IPS-20b (cell line): ENCODE data around the gene UBE3B.

Experiments used
- H3K27ac ChIP-seq: one replicate; pipeline ENCODE4 v1.5.1; 2013; ENCODE audit warnings: low read length
- H3K27me3 ChIP-seq: 2 replicates; pipeline ENCODE4 v1.6.1; 2013; ENCODE audit warnings: mild to moderate bottlenecking, low read length, inconsistent platforms; ENCODE audit not compliant: insufficient read depth
- H3K36me3 ChIP-seq: 2 replicates; pipeline ENCODE4 v1.6.1; 2013; ENCODE audit warnings: low read depth, mild to moderate bottlenecking, inconsistent platforms, low read length, moderate library complexity; ENCODE audit not compliant: insufficient read depth
- H3K4me1 ChIP-seq: 2 replicates; pipeline ENCODE4 v1.6.1; 2013; ENCODE audit warnings: mild to moderate bottlenecking, control low read depth, inconsistent platforms, low read length, moderate library complexity; ENCODE audit not compliant: insufficient read depth
- H3K4me3 ChIP-seq: 2 replicates; pipeline ENCODE4 v1.5.1; 2013; ENCODE audit warnings: mild to moderate bottlenecking, low read length, inconsistent platforms
- H3K9ac ChIP-seq: 2 replicates; pipeline ENCODE4 v1.6.1; 2013; ENCODE audit warnings: low read depth, mild to moderate bottlenecking, inconsistent platforms, low read length, moderate library complexity
- H3K9me3 ChIP-seq: 2 replicates; pipeline ENCODE4 v1.6.1; 2013; ENCODE audit warnings: mild to moderate bottlenecking, low read depth, low read length, inconsistent platforms; ENCODE audit not compliant: insufficient read depth

Gene UBE3B

GRCh38 chr12:109559200-109559505 lies 81.7 kb downstream of the UBE3B start:
- Histone ChIP-seq H3K4me1 (no peaks in the 10 kb centered on the region), H3K9me3 (no peaks in the 10 kb centered on the region), H3K27ac (no peak overlapping the region), H3K27me3 (no peaks in the 10 kb centered on the region), H3K9ac (no peak overlapping the region), H3K4me3 (no peak overlapping the region), H3K36me3 (peaks cover 12% of the 10 kb centered on the region; the same call in 1 of the 2 replicates)

- Histone ChIP-seq H3K27me3 (no peaks in the 10 kb centered on the region), H3K4me3 (no peak overlapping the region), H3K9ac (no peak overlapping the region), H3K36me3 (peaks cover 14% of the 10 kb centered on the region), H3K9me3 (no peaks in the 10 kb centered on the region), H3K4me1 (no peaks in the 10 kb centered on the region), H3K27ac (no peak overlapping the region)
Observed at GRCh38 chr12:109559601-109560000, 82.2 kb downstream of the UBE3B start.

GRCh38 chr12:109560867-109561710 lies 83.7 kb downstream of the UBE3B start:
- Histone ChIP-seq H3K27ac (no peak overlapping the region), H3K27me3 (no peaks in the 10 kb centered on the region), H3K9ac (no peak overlapping the region), H3K4me3 (no peak overlapping the region), H3K9me3 (no peaks in the 10 kb centered on the region), H3K36me3 (peaks cover 20% of the 10 kb centered on the region), H3K4me1 (no peaks in the 10 kb centered on the region)

- H3K9ac ChIP-seq: no peak overlapping the region
- no peak overlapping the region for H3K4me3 ChIP-seq
Observed at GRCh38 chr12:109561711-109562030, 84.2 kb downstream of the UBE3B start.

GRCh38 chr12:109562871-109563270 lies 85.4 kb downstream of the UBE3B start:
- Histone ChIP-seq H3K4me1 (no peaks in the 10 kb centered on the region), H3K27ac (no peak overlapping the region), H3K9ac (no peak overlapping the region), H3K4me3 (no peak overlapping the region), H3K9me3 (no peaks in the 10 kb centered on the region), H3K27me3 (no peaks in the 10 kb centered on the region), H3K36me3 (peaks cover 28% of the 10 kb centered on the region)

More at GRCh38 chr12:109561711-109562030, 84.2 kb downstream of the UBE3B start:
- Histone ChIP-seq H3K27me3 (no peaks in the 10 kb centered on the region), H3K9me3 (no peaks in the 10 kb centered on the region), H3K27ac (no peak overlapping the region), H3K36me3 (peaks cover 20% of the 10 kb centered on the region), H3K4me1 (no peaks in the 10 kb centered on the region)

GRCh38 chr12:109563291-109564284 lies 86.2 kb downstream of the UBE3B start:
- Histone ChIP-seq H3K36me3 (peaks cover 35% of the 10 kb centered on the region), H3K4me1 (no peaks in the 10 kb centered on the region), H3K27ac (no peak overlapping the region), H3K4me3 (no peak overlapping the region), H3K9ac (no peak overlapping the region), H3K9me3 (no peaks in the 10 kb centered on the region), H3K27me3 (no peaks in the 10 kb centered on the region)

GRCh38 chr12:109566424-109566823 lies 89.0 kb downstream of the UBE3B start:
- Histone ChIP-seq H3K9ac (no peak overlapping the region), H3K36me3 (peaks cover 49% of the 10 kb centered on the region)

GRCh38 chr12:109567296-109567695 lies 89.9 kb downstream of the UBE3B start:
- Histone ChIP-seq H3K9ac (no peak overlapping the region), H3K27me3 (no peaks in the 10 kb centered on the region), H3K27ac (no peak overlapping the region), H3K4me3 (no peak overlapping the region), H3K4me1 (no peaks in the 10 kb centered on the region), H3K9me3 (no peaks in the 10 kb centered on the region), H3K36me3 (peaks cover 51% of the 10 kb centered on the region)

More at GRCh38 chr12:109566424-109566823, 89.0 kb downstream of the UBE3B start:
- no peak overlapping the region for H3K27ac ChIP-seq
- H3K4me3 ChIP-seq: no peak overlapping the region
- no peaks in the 10 kb centered on the region for H3K9me3 ChIP-seq
- H3K4me1 ChIP-seq: no peaks in the 10 kb centered on the region
- H3K27me3 ChIP-seq: no peaks in the 10 kb centered on the region

- Histone ChIP-seq H3K9ac (no peak overlapping the region), H3K4me3 (no peak overlapping the region), H3K27me3 (no peaks in the 10 kb centered on the region), H3K36me3 (peaks cover 48% of the 10 kb centered on the region), H3K27ac (no peak overlapping the region), H3K9me3 (no peaks in the 10 kb centered on the region), H3K4me1 (peaks cover 6% of the 10 kb centered on the region; the same call in 1 of the 2 replicates)
Observed at GRCh38 chr12:109567967-109568366, 90.5 kb downstream of the UBE3B start.

GRCh38 chr12:109568486-109568885 lies 91.1 kb downstream of the UBE3B start:
- no peaks in the 10 kb centered on the region for H3K27me3 ChIP-seq

GRCh38 chr12:109571773-109572505 lies 94.5 kb downstream of the UBE3B start:
- H3K9ac ChIP-seq: no peak overlapping the region
- H3K27me3 ChIP-seq: no peaks in the 10 kb centered on the region
- peaks cover 6% of the 10 kb centered on the region; the same call in 1 of the 2 replicates for H3K4me1 ChIP-seq
- H3K36me3 ChIP-seq: peaks cover 44% of the 10 kb centered on the region; the same call in 1 of the 2 replicates
- no peaks in the 10 kb centered on the region for H3K9me3 ChIP-seq
- no peak overlapping the region for H3K4me3 ChIP-seq
- no peak overlapping the region for H3K27ac ChIP-seq

More at GRCh38 chr12:109568486-109568885, 91.1 kb downstream of the UBE3B start:
- Histone ChIP-seq H3K27ac (no peak overlapping the region), H3K9me3 (no peaks in the 10 kb centered on the region), H3K4me3 (no peak overlapping the region), H3K4me1 (peaks cover 6% of the 10 kb centered on the region; the same call in 1 of the 2 replicates), H3K9ac (no peak overlapping the region; the same call in 1 of the 2 replicates), H3K36me3 (peaks cover 42% of the 10 kb centered on the region)
